Stimulated activated CD4-positive, alpha-beta T cell treated with anti-CD3 and anti-CD28 coated beads, TNF-alpha, amount 100 ng/mL, for 4 hours (primary cell): Measurements from ENCODE around the gene PCDHGB4.
"Not testable (repeated sequence)": the region's sequence is repeated elsewhere in the genome, so short reads cannot be mapped to it uniquely, and the experiment has no call there.

Experiments
- DNase-seq, 3 experiments: peaks; one replicate each; pipeline ENCODE4 v3.0.0-alpha.2; 2020; ENCODE audit warnings: low read depth in 3 of 3

PCDHGB4 gene

GRCh38 chr5:141366016-141366896 lies 21.2 kb upstream of the PCDHGB4 start:
- no peak for DNase-seq

- DNase-seq: no peak
Observed at GRCh38 chr5:141369994-141370848, 17.3 kb upstream of the PCDHGB4 start, which contains the start of gene PCDHGB3. Gene PCDHGB3 (plus strand): TSS chr5:141370242. CDS start chr5:141370395, 153 bp downstream.

GRCh38 chr5:141371572-141372475 lies 15.7 kb upstream of the PCDHGB4 start:
- DNase-seq: no peak

GRCh38 chr5:141373673-141374317 lies 13.7 kb upstream of the PCDHGB4 start, which contains the start of gene PCDHGA6:
Gene PCDHGA6 (plus strand): TSS chr5:141373891. CDS start chr5:141374084, 193 bp downstream.
- DNase-seq: no peak

GRCh38 chr5:141374627-141375026 lies 12.9 kb upstream of the PCDHGB4 start:
- DNase-seq: no peak

- DNase-seq: not testable (repeated sequence)
Observed at GRCh38 chr5:141375444-141376155, 11.9 kb upstream of the PCDHGB4 start.

GRCh38 chr5:141382469-141383294 lies 4.8 kb upstream of the PCDHGB4 start, which contains the start of gene PCDHGA7:
Gene PCDHGA7 (plus strand): TSS chr5:141382742. CDS start chr5:141382900, 158 bp downstream.
- no peak for DNase-seq

- no peak for DNase-seq
Observed at GRCh38 chr5:141383345-141383744, 4.2 kb upstream of the PCDHGB4 start.

GRCh38 chr5:141384471-141385267 lies 2.8 kb upstream of the PCDHGB4 start:
- no peak for DNase-seq

- no peak for DNase-seq
Observed at GRCh38 chr5:141388661-141389060, 1.2 kb downstream of the PCDHGB4 start.

GRCh38 chr5:141389153-141390042 lies 1.9 kb downstream of the PCDHGB4 start:
- no peak for DNase-seq

- no peak for DNase-seq
Observed at GRCh38 chr5:141392429-141393198, 5.1 kb downstream of the PCDHGB4 start, which contains the start of gene PCDHGA8. Gene PCDHGA8 (plus strand): TSS chr5:141392633. CDS start chr5:141392814, 181 bp downstream.

GRCh38 chr5:141393267-141393666 lies 5.8 kb downstream of the PCDHGB4 start:
- DNase-seq: no peak

GRCh38 chr5:141394401-141395187 lies 7.1 kb downstream of the PCDHGB4 start:
- DNase-seq: not testable (repeated sequence)

- not testable (repeated sequence) for DNase-seq
Observed at GRCh38 chr5:141397756-141398551, 10.5 kb downstream of the PCDHGB4 start, which contains the start of gene PCDHGB5. Gene PCDHGB5 (plus strand): TSS chr5:141397947. CDS start chr5:141398128, 181 bp downstream.
